Epithelial cell of esophagus (primary cell): ENCODE data around the gene TAX1BP1.
"Not testable (repeated sequence)": the region's sequence is repeated elsewhere in the genome, so short reads cannot be mapped to it uniquely, and the experiment has no call there.

Experiments
- DNase-seq: peaks from one replicate; pipeline ENCODE4 v3.0.0; 2010; ENCODE audit warnings: low read depth
- H3K4me3 ChIP-seq: 2 replicates; pipeline ENCODE4 v1.5.1; 2011; ENCODE audit warnings: mild to moderate bottlenecking, low read length, control low read depth
- TF ChIP-seq, protein P1 (sequence below): IDR thresholded peaks from 2 replicates; pipeline ENCODE4 v1.5.1; 2011; ENCODE audit warnings: low read depth, mild to moderate bottlenecking, low read length, control low read depth, inconsistent platforms; ENCODE audit not compliant: insufficient read depth; ENCODE audit errors: missing control alignments

The TAX1BP1 gene

DNA sequence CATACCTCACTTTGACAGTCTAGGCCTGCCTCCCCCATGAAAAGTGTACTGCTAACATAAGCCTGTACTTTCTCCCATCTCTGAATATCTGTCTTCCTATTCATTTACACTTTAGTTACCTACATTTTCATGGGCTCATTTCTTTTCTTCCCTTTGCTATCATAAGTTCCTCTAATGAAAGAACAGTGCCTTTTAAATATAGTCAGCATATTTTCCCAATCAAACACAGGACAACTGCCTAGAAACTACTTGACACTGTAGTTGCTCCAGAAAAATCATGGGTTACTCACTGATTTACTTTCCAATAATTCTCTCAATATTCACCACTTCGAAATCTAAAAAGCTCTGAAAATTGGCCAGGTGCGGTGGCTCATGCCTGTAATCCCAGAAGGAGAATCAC is 2.8 kb upstream of the TAX1BP1 start:
- TF ChIP-seq, protein P1, sequence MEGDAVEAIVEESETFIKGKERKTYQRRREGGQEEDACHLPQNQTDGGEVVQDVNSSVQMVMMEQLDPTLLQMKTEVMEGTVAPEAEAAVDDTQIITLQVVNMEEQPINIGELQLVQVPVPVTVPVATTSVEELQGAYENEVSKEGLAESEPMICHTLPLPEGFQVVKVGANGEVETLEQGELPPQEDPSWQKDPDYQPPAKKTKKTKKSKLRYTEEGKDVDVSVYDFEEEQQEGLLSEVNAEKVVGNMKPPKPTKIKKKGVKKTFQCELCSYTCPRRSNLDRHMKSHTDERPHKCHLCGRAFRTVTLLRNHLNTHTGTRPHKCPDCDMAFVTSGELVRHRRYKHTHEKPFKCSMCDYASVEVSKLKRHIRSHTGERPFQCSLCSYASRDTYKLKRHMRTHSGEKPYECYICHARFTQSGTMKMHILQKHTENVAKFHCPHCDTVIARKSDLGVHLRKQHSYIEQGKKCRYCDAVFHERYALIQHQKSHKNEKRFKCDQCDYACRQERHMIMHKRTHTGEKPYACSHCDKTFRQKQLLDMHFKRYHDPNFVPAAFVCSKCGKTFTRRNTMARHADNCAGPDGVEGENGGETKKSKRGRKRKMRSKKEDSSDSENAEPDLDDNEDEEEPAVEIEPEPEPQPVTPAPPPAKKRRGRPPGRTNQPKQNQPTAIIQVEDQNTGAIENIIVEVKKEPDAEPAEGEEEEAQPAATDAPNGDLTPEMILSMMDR = no peak
- no peak for DNase-seq
- H3K4me3 ChIP-seq = no peak overlapping the region

DNA sequence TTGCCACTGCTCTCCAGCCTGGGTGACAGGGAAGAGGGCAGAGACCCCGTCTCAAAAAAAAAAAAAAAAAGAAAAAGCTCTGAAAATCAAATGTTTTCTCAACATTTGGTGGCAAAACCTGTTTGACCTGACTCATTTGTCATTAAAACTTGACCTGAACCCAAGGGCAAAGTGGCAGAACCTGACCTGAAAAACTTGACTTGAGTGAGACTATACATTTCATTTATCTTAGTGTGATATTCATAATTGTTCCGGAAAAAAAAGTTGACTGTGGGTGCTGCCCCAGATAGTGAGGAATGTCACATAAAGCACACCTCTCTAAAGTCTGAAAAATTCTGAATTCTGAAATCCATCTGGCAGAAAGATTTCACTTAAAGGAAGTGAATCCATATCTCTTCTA is 2.3 kb upstream of the TAX1BP1 start:
- no peak overlapping the region for H3K4me3 ChIP-seq
- no peak for DNase-seq
- TF ChIP-seq, protein P1 = no peak

DNA sequence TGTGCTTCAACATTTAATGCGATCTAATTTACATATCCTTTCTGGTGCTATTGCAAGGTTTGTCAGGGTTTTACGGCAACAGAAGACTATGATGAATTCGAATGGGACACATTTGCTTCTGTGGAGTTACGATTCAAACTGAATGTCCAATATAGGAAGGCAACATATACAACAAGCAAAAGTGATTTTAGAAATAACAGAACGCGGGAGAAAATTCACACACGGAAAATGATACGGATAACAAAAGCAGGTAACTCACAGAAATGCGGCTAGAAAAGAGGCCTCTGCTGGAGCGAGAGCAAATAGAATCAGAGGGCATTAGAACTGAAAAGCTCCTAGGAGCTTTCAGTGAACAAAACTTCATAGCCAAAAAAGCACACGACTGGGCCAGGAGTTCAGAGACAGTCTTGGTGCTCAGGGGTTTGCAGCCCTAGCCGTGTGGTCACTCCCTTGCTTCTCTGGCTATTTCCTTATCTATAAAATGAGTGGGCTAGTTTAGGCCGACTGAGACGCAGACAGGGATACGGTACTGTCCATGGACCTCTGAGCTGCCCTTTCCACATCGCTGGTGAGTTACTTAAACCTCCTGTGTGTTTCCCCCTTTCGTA is 557 bp upstream of the TAX1BP1 start:
- peak overlapping the region; percentile 96 for H3K4me3 ChIP-seq
- DNase-seq = no peak

DNA sequence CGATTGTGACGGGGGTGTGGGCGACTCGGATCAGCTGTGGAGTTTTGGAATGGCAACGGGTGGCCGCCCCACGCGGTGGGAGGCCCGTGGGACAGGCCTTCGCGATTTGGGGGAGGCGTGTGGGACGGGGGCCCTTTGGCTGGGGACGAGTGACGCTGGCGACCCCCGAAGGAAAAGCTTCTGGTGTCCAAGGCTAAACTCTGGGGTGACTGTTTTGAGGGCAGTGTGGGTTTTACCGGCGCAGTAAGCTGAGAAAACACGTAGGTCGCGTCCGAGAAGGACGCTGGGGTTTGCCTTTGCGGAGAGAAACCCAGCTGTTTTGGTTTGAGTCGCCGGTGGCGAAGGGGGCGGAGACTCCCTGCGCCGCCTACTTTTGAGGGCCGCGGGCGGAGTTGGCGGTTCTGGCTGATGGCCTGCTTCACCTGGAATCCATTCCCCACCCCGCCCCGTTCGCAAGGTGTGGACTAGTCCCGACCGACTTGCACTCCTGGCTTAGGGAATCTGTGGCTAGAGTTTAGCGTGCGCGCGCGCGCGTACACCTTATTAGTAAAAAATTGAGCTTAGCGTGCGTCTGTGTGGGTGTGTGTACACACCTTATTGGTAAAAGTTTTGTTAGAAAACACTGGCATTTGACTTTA is 606 bp downstream of the TAX1BP1 start:
- DNase-seq = peak; percentile 98
- peak overlapping the region; percentile 96 for H3K4me3 ChIP-seq

More for the DNA sequence above, 557 bp upstream of the TAX1BP1 start:
- TF ChIP-seq, protein P1 = no peak

DNA sequence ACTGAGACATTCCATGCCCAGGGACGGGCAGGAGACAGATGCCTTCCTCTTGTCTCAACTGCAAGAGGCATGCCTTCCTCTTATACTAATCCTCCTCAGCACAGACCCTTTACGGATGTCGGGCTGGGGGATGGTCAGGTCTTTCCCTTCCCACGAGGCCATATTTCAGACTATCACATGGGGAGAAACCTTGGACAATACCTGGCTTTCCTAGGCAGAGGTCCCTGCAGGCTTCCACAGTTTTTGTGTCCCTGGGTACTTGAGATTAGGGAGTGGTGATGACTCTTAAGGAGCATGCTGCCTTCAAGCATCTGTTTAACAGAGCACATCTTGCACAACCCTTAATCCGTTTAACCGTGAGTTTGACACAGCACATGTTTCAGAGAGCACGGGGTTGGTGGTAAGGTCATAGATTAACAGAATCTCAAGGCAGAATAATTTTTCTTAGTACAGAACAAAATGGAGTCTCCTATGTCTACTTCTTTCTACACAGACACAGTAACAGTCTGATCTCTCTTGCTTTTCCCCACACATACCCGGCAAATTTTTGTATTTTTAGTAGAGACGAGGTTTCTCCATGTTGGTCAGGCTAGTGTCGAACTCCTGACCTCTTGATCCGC is 2.2 kb downstream of the TAX1BP1 start:
- not testable (repeated sequence) for H3K4me3 ChIP-seq
- peak; percentile 59 for DNase-seq

More for the DNA sequence above, 606 bp downstream of the TAX1BP1 start:
- TF ChIP-seq, protein P1 = no peak

DNA sequence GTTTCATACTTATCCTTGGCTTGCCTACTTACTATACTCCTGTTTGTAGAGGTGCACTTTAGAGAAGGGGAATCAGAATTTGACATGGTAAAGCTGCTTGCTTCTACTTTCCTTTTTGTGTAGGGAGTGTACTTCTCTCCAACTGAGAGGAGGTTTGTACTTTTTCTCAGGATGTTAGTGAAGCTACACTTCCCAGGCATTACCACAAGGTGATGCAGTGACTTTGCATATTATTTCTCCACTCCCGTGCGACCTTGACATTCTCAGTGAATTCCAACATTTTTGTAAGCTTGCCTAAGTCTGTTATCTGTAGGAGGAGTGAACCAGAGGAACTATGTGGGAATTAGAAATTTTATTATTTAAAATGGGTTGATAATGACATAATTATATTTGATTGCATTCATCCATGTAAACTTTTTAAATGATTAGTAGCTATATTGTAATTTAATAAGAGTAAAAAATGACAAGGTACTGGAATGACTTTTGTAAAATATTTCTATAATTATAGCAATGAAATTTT is 5.2 kb downstream of the TAX1BP1 start:
- DNase-seq = peak; percentile 54
- TF ChIP-seq, protein P1 = peak; percentile 80
- H3K4me3 ChIP-seq = no peak overlapping the region

DNA sequence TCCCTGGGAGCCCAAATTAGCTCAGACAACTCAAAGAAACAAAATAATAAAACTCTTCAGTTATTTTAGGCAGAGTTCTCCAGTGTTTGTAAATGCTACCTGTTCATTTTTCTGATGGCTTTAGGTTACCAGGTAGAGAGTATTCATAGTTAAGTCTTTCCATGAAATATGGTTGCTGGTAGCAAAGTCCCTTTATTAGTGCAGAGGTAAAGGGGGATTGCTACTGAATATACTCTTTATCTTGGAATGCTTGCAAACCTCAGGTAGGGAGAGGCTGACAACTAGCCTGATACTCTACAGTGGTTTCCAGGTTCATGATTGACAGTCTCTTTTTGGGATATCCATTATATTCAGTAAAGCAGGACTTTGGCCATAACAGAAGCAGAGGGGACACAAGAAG is 6.5 kb downstream of the TAX1BP1 start:
- TF ChIP-seq, protein P1 = no peak
- H3K4me3 ChIP-seq = no peak overlapping the region

More for the DNA sequence above, 6.5 kb downstream of the TAX1BP1 start:
- DNase-seq = no peak
